Islet precursor cell (in vitro differentiated cells): ENCODE measurements around the gene HOXA13.

Experiments
- DNase-seq: peaks from one replicate; pipeline ENCODE4 v3.0.0-alpha.2; 2018

Gene HOXA13

GRCh38 chr7:27235387-27236311 is 35.8 kb upstream of the HOXA13 start:
- DNase-seq: peak; percentile 92

- peak; percentile 41 for DNase-seq
Measured at GRCh38 chr7:27229448-27229847, 29.6 kb upstream of the HOXA13 start.

- DNase-seq: peak; percentile 68
Measured at GRCh38 chr7:27224983-27225934, 25.4 kb upstream of the HOXA13 start.

GRCh38 chr7:27223941-27224575 is 24.2 kb upstream of the HOXA13 start:
- no peak for DNase-seq

GRCh38 chr7:27221201-27221797 is 21.4 kb upstream of the HOXA13 start:
- peak; percentile 29 for DNase-seq

GRCh38 chr7:27220440-27220955 is 20.6 kb upstream of the HOXA13 start:
- peak; percentile 46 for DNase-seq

- no peak for DNase-seq
Measured at GRCh38 chr7:27219821-27220220, 19.9 kb upstream of the HOXA13 start.

DNA sequence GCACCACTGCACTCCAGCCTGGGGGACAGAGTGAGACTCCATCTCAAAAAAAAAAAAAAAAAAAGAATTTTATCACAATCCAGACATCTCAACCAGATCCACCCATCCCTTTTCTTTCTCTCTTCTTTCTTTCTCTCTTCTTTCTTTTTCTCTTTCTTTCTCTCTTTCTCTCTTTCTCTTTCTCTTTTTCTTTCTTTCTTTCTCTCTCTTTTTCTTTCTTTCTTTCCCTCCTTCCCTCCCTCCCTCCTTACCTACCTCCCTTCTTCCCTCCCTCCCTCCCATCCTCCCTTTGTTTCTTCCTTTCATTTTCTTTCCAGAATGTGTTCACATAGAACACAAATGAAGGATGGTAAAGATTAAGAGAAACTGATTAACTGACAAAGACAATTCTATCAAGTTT is 18.1 kb upstream of the HOXA13 start:
- DNase-seq: no peak

DNA sequence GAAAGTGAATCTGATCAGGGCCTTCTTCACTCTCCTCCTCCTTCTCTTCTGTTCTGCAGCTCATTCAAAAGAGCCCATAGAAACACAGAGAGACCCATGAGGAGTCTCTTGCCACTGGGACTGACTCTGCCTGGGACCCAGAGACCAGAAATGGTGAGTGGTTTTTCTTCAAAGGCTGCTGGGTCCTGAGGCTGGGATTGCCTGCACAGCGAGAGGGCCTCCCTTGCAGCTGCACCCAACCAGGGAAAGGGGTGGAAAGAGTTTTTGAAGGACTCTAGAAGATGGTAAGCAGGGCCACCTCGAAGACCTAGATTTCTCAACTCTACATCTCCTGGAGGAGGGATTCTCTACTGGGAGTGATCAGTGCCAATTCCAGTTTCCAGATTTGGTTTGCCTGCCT is 15.5 kb upstream of the HOXA13 start:
- peak; percentile 30 for DNase-seq

DNA sequence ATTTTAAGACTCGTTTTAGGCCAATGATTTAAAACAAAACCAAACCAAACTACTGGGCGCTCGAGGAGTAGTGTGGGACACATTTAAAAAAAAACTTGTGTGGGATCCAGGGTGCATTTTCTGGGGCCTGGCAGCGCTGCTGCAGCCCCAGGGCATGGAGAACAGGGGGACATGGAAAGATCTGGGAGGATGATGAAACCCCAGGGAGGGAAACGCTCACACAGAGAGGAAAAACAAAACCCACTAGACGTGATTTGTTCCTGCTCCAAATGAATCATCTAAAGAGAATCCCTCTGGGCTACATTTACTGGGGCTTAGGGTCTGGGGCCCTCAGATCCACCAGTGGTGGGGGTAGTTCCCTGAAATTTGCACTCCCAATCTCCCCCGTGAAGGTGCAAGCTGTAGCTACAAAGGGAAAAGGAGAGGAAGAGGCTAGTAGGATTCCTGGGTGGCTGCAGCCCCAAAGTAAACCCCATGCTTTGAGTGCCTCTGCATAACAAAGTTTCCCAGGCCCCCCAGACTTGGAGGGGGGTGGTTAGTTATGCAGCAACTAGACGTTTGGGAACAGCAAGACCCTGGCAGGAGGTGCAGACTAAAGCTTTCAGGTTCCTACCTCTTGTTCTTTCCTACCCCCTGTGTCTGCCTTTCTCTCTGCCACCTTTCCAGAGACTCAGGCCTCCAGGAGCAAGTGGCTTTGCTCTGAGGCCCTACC is 14.5 kb upstream of the HOXA13 start:
- peak; percentile 49 for DNase-seq

GRCh38 chr7:27213433-27214238 is 13.7 kb upstream of the HOXA13 start:
- DNase-seq: peak; percentile 52

DNA sequence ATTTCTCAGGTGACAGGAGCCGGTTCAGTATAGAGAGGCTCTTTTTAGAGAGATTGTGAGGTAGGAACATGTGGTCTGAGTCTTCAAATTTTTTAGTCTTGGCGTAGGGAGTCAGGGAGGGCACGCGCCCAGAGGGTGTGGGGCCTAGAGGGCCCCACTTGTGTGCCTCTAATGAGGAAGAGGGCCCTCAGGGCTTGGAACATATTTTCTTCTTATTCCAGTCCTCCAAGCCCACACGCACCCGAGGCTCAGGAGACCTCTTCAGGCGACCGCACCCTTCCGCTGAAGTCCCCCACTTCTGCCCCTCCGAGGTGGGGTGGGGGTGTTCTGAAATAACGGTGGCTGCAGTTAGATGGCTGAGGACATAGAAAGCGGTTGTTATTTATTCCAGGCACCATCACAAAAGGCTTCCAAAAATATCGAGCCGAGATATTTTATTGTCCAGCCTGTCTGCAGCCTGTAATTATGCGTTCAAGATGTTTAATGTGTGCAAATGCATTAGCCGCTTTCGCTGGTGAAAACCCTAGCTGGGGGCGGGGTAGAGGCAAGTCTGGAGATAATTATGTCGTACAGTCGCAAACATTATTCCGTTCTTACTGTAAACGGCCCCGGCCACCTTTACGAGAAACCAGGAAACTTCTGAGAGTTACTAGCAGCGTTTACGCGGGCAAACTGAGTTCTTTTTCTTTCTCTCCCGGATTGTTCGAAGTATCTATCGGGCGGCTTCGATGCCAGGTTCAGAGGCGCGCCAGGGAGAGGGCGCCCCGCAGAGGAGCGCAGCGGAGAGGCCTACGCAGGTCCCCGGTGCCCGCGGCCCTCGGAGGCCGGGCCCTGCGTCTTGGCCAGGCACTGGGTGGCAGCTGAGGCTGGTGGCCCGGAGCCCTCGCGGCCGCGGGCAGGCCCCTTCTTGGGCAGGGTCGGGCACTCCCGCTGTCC is 12.9 kb upstream of the HOXA13 start:
- DNase-seq: peak; percentile 45

GRCh38 chr7:27211764-27212204 is 11.9 kb upstream of the HOXA13 start:
- DNase-seq: peak; percentile 38

- peak; percentile 29 for DNase-seq
Measured at GRCh38 chr7:27211084-27211446, 11.2 kb upstream of the HOXA13 start.

- DNase-seq: peak; percentile 83
Measured at GRCh38 chr7:27210441-27211083, 10.7 kb upstream of the HOXA13 start.

- no peak for DNase-seq
Measured at GRCh38 chr7:27209933-27210440, 10.1 kb upstream of the HOXA13 start.

- no peak for DNase-seq
Measured at GRCh38 chr7:27208998-27209397, 9.1 kb upstream of the HOXA13 start.

- DNase-seq: peak; percentile 22
Measured at GRCh38 chr7:27207348-27207985, 7.6 kb upstream of the HOXA13 start.
